ENCODE results near the gene RAPGEF1.

GRCh38 chr9:131633491-131634031, 106.3 kb downstream of the RAPGEF1 start:
- TF ChIP-seq, protein P1, sequence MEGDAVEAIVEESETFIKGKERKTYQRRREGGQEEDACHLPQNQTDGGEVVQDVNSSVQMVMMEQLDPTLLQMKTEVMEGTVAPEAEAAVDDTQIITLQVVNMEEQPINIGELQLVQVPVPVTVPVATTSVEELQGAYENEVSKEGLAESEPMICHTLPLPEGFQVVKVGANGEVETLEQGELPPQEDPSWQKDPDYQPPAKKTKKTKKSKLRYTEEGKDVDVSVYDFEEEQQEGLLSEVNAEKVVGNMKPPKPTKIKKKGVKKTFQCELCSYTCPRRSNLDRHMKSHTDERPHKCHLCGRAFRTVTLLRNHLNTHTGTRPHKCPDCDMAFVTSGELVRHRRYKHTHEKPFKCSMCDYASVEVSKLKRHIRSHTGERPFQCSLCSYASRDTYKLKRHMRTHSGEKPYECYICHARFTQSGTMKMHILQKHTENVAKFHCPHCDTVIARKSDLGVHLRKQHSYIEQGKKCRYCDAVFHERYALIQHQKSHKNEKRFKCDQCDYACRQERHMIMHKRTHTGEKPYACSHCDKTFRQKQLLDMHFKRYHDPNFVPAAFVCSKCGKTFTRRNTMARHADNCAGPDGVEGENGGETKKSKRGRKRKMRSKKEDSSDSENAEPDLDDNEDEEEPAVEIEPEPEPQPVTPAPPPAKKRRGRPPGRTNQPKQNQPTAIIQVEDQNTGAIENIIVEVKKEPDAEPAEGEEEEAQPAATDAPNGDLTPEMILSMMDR (conservative IDR thresholded peaks at IDR 0.05; ENCODE audit: low read depth, low read length): no peak
- no peak for TF ChIP-seq EZH2 (IDR thresholded peaks at IDR 0.05; ENCODE audit: low read length, unreplicated experiment)

Data from PC-3 (cell line).